C4-2B (cell line): ENCODE measurements around the gene KCNIP4.

Experiments
- H3K27ac ChIP-seq: fragments of 450-650 bp; 2 replicates; pipeline ENCODE4 v1.5.1; 2017
- ZFX ChIP-seq: fragments of 450-650 bp; IDR thresholded peaks from 2 replicates; pipeline ENCODE4 v1.6.1; 2017
- TF ChIP-seq, protein P1 (sequence below): fragments of 450-650 bp; conservative IDR thresholded peaks from 2 replicates; pipeline ENCODE4 v1.5.1; 2017; ENCODE audit warnings: mild to moderate bottlenecking

Gene KCNIP4

DNA sequence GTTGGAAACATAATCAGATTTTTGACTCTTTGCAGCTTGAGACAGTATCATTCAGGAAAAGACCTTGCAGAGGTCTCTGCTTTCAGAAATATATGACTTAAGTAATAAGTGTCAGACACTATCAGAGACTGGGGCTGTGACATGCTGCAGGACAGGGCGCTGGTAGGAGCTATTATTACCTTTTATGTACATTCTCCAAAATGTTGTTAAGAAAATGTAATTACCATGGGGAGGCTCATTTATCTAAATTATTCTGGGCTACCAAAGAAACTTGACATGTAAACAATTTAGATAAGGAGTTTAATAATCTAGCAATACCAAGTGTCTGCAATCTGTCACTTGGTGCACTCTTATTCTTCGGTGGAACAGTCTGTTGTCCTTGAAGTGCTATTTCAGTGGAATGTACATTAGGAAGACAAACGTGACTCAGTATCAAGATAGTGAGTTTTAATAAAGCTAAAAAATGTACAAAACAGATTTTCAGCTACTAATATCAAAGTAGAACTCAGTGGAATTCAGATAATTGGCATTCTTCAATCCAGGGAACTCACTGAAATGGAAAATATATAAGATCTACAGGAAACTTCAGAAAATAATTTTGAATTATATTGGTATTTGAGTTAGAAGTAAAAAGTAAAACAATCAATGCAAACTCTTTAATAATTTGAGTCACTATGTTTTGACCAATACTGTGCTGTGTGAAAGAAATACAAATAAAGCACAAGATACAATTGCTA, 214.5 kb downstream of the KCNIP4 start:
- no peak overlapping the region for H3K27ac ChIP-seq
- TF ChIP-seq ZFX: no peak
- TF ChIP-seq, protein P1, sequence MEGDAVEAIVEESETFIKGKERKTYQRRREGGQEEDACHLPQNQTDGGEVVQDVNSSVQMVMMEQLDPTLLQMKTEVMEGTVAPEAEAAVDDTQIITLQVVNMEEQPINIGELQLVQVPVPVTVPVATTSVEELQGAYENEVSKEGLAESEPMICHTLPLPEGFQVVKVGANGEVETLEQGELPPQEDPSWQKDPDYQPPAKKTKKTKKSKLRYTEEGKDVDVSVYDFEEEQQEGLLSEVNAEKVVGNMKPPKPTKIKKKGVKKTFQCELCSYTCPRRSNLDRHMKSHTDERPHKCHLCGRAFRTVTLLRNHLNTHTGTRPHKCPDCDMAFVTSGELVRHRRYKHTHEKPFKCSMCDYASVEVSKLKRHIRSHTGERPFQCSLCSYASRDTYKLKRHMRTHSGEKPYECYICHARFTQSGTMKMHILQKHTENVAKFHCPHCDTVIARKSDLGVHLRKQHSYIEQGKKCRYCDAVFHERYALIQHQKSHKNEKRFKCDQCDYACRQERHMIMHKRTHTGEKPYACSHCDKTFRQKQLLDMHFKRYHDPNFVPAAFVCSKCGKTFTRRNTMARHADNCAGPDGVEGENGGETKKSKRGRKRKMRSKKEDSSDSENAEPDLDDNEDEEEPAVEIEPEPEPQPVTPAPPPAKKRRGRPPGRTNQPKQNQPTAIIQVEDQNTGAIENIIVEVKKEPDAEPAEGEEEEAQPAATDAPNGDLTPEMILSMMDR: no peak

DNA sequence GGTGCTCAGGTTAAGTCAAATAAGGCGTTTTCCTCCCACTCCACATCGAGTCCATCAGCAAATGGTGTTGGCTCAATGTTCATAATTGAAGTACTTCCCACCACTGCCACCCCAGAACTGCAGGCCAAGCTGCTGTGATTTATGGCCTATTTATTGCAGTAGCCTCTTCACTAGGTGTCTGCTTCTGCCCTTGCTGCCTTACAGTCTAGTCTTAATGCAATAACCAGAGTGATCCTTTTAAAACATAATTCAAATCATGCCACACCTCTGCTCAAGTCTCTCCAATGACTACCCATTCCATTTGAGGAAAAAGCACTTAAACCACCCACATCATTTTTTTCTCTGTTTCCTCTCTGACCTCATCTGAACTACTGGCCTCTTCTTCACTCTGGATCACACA, 220.3 kb downstream of the KCNIP4 start:
- no peak overlapping the region for H3K27ac ChIP-seq
- TF ChIP-seq, protein P1: no peak
- TF ChIP-seq ZFX: no peak

DNA sequence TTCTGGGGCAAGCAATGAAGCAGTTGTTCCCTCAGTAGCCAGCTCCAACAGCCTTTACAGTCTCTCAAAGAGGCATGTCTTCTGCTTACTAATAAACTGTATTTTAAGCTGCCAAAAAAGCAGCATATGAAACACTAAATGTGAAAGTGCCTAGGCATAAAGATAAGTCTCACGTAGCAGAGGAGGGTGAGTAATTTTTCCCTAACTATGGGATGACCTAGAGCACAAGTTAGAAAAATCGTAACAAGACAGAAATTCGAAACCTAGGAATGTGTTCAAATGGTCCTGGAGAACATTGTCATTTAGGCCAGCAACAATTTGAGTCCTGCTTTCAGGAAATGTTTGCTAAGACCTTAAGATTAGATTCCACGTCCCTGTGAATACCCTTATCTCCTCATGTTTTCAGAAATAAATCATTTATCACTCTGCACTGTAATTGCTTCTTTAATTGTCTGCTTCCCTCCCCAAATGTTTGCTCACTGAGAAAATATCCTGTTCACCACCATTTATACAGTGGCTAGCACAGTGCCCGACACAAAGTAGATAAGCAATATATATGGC, 222.2 kb downstream of the KCNIP4 start:
- TF ChIP-seq, protein P1: no peak
- no peak for TF ChIP-seq ZFX
- H3K27ac ChIP-seq: no peak overlapping the region

DNA sequence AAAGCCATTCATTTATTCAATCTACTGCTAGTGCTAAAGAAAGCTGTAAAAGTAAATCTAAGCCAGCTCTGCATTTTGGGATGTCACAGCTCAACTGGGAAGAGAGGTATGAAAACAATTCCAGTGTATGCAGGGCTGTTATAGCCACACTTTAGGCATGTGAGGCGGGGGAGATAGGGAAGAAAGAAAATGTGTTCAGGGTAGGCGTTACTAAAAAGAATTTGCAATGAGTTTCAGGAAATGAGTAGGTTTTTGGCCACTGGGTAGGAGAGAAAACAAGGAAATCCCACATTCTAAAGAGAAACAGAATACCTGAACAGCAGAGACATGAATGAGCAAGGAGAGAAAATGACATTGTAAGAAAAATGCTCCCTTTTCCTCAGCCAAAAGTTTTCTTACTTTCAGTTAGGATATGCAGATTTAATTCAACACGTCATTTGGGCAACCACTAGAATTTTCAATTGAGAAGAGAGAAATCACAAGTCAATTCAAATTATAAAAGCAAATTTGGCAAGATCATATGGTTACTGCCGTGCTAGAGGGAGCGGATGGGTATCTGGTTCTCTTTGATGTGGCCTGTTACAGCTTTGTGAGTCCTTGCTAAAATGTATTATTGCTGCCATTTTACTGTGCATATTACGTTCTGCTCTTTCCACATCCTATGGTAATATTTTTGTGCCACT, 226.3 kb downstream of the KCNIP4 start:
- H3K27ac ChIP-seq: no peak overlapping the region
- no peak for TF ChIP-seq ZFX
- TF ChIP-seq, protein P1: no peak

DNA sequence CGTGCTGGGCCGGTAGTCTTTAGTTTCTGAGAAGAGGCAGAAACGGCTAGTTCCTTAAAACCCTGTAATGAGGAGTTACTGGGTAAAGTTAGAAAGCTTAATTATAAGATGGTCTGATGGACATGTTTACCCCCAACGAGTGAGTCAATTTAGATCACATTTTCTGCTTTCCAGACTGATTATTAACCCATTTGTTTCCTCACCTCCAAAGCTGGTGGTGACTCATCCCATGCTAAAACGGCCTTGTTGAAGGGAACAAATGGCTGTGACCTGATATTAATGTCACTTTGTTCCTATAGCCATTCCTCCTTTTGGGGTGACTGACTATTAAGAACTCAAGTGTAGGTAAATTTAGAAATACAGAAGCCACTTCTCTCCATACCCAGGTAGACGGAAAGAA, 232.0 kb downstream of the KCNIP4 start:
- no peak overlapping the region for H3K27ac ChIP-seq
- TF ChIP-seq, protein P1: no peak
- no peak for TF ChIP-seq ZFX

DNA sequence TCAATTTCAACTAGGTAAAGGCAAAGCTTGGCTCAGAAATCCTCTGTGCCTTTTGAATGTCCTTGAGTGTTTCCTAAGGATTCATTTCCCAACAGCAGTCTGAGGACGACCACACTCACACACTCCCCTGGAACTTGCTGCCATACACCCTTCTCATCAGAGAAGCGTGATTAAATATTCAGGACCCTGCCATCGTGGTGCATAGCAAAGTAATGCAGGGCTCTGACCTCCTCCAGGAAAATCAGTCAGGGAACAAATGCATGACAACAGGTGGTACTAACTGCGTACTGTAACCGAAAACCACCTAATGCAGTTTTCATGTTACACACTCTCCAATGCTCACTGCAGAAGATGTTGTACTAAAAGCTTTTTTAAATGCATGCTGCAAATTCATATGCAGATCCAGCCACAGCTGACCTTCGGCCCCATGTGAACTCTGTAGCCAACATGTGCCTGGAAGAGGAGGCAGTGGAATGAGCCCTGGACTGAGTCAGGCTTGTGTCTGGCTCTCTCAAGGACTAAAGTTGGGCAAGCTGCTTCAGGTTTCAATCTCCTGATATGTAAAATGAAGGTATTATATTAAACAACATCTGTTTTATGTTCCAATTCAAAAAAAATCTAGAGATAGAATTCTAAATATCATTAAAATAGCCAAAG, 238.3 kb downstream of the KCNIP4 start:
- no peak overlapping the region for H3K27ac ChIP-seq
- TF ChIP-seq, protein P1: no peak

DNA sequence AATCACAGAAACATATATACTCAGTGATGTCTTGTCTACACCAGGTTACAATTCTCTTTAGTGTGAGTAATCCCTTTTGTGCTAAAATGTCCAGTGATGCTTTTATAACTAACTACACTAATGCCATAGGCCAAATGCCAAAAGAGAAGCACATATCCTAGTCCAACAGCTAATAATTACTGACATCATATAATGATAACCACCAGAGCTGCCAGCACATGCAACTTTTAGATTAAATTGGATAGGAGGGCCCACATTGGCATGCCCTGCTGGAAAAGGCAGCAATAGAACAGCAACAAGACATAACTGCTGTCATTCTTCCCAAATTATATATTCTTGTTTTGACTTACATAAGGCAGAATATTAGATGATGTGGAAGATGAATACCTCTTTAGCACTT, 238.8 kb downstream of the KCNIP4 start:
- TF ChIP-seq, protein P1: no peak
- TF ChIP-seq ZFX: no peak

More for the DNA sequence above, 238.8 kb downstream of the KCNIP4 start:
- H3K27ac ChIP-seq: no peak overlapping the region
